CD4-positive, alpha-beta memory T cell (primary cell): Measurements from ENCODE around the gene FXYD5. TPM values are rescaled to one million over a fixed set of nuclear protein-coding genes. Genes with fewer than 3 reads are reported as not detected.
A peak's percentile ranks its signal among the peaks of the same experiment; 100 is the strongest.

ENCODE experiments used
- CTCF ChIA-PET: fragments of 350-600 bp; sonication (Branson Sonifier 250); formaldehyde crosslinking; loops from one replicate; lab custom pipeline; 2021; ENCODE audit warnings: inconsistent platforms; ENCODE audit not compliant: partially characterized antibody; lab: Charles Lee
- POLR2A ChIA-PET: fragments of 350-600 bp; sonication (Branson Sonifier 250); formaldehyde crosslinking; loops from one replicate; lab custom pipeline; 2021; ENCODE audit not compliant: partially characterized antibody; lab: Charles Lee
- DNase-seq, 5 donors: peaks; one replicate each; pipeline versions ENCODE4 v3.0.0 to v3.0.0-alpha.2; 2020 to 2022; ENCODE audit warnings: mixed read lengths in 1 of 5
- H3K27ac ChIP-seq: one replicate; pipeline ENCODE4 v1.7.0; 2013; ENCODE audit warnings: low read depth, low read length
- H3K27me3 ChIP-seq: 2 replicates; pipeline ENCODE4 v1.7.0; 2013; ENCODE audit warnings: mild to moderate bottlenecking, low read length, moderate library complexity; ENCODE audit not compliant: insufficient read depth
- H3K36me3 ChIP-seq: 2 replicates; pipeline ENCODE4 v1.7.0; 2013; ENCODE audit warnings: mild to moderate bottlenecking, low read length, moderate library complexity; ENCODE audit not compliant: insufficient read depth
- H3K4me1 ChIP-seq: 2 replicates; pipeline ENCODE4 v1.7.0; 2013; ENCODE audit warnings: mild to moderate bottlenecking, low read length, moderate library complexity; ENCODE audit not compliant: insufficient read depth
- H3K4me3 ChIP-seq, 2 donors: one replicate each; pipeline ENCODE4 v1.7.0; 2013; ENCODE audit warnings: low read length in 2 of 2, mild to moderate bottlenecking in 1 of 2
- H3K9me3 ChIP-seq, 2 donors: one replicate each; pipeline ENCODE4 v1.7.0; 2013; ENCODE audit warnings: low read length in 2 of 2, control low read depth in 1 of 2; ENCODE audit not compliant: control insufficient read depth in 1 of 2
- H3K27ac Mint-ChIP-seq, 7 donors: one replicate each; pipeline ENCODE4 v1.8.0; 2020 to 2021; ENCODE audit warnings: mixed read lengths in 7 of 7, mild to moderate bottlenecking in 6 of 7, inconsistent platforms in 3 of 7, moderate library complexity in 3 of 7
- H3K27me3 Mint-ChIP-seq, 2 donors: one replicate each; pipeline ENCODE4 v1.8.0; 2020 to 2021; ENCODE audit warnings: mixed read lengths in 2 of 2
- H3K36me3 Mint-ChIP-seq, 2 donors: one replicate each; pipeline ENCODE4 v1.8.0; 2020 to 2021; ENCODE audit warnings: mixed read lengths in 2 of 2, inconsistent platforms in 1 of 2, mild to moderate bottlenecking in 1 of 2
- H3K4me1 Mint-ChIP-seq, 4 donors: one replicate each; pipeline ENCODE4 v1.8.0; 2020 to 2021; ENCODE audit warnings: mixed read lengths in 4 of 4, mild to moderate bottlenecking in 1 of 4
- H3K4me3 Mint-ChIP-seq, 8 donors: one replicate each; pipeline ENCODE4 v1.8.0; 2020 to 2021; ENCODE audit warnings: mixed read lengths in 8 of 8, mild to moderate bottlenecking in 7 of 8, moderate library complexity in 6 of 8, inconsistent platforms in 3 of 8
- H3K9me3 Mint-ChIP-seq, 8 donors: one replicate each; pipeline ENCODE4 v1.8.0; 2020 to 2021; ENCODE audit warnings: mixed read lengths in 8 of 8, mild to moderate bottlenecking in 5 of 8, inconsistent platforms in 3 of 8, moderate library complexity in 1 of 8
- intact Hi-C: fragments of 100-400 bp; cut with micrococcal nuclease; formaldehyde crosslinking; loops from one replicate; pipeline ENCODE4 v1.15.1; 2023
- polyA plus RNA-seq, 2 donors: library from polyadenylated mRNA; unstranded; fragments of 300-500 nt; fragmentation: Illumina TruSeq; gene quantifications; one replicate each; pipeline ENCODE4 v1.2.3, GENCODE V29; 2021
- total RNA-seq, 2 experiments: library from RNA; stranded (reverse); gene quantifications; one replicate each; pipeline ENCODE4 v1.2.3, GENCODE V29; 2021

The FXYD5 gene
- total and polyA plus RNA-seq, 4 experiments from 2014 or later = 452 to 833 (median 479) TPM

DNA sequence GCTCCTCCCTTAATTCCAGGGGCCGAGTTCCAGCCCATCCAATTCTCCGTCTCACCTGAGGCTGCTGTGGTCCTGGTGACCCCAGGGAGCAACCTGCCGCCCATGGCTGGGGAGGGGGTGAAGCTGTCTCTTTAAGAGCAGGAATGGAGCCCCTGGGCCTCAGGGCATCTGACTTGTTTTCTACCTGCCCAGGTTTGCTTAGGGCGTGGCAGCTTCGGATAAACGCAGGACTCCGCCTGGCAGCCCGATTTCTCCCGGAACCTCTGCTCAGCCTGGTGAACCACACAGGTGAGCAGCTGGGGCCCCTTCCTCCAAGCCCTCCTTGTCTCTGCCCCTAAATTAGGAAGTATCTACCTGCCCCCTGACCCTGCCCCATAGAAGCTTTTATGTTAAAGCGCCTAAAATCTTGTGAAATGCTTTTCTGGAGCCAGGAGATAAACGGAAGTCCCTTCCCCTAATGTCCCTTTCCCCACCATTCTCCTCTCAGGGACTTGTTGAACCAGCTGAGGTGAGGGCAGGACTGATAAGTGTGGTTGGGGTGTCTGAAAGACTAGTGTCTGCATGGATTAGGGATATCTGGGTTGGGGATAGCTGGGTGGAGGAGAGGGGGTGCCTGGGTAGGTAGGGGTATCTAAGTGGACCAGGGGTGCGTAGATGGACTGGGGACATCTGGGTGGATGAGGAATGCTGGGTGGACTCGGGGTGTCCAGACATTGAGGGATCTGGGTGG, 38.3 kb upstream of the FXYD5 start:
- H3K4me3 ChIP-seq = no peak overlapping the region
- H3K27me3 ChIP-seq = no peaks in the 10 kb centered on the region
- CTCF ChIA-PET = interaction anchor here (1.3 to 4.8 kb wide), 5 partner anchors 7 to 45 kb away, joined by 3 to 20 read pairs (median 11); partner anchors contain the start of gene LGI4
- no peaks in the 10 kb centered on the region for H3K9me3 ChIP-seq
- POLR2A ChIA-PET = interaction anchor here (1.8 kb wide), 1 partner anchor 25 kb away, joined by 4 read pairs; no protein-coding TSS in a partner anchor
- DNase-seq = no peak
- intact Hi-C loops = no loop called here
- peaks cover 9% of the 10 kb centered on the region for H3K4me1 ChIP-seq
- peaks cover 2 to 9% of the 10 kb centered on the region in 2 donors for H3K27me3 Mint-ChIP-seq
- H3K36me3 ChIP-seq = no peaks in the 10 kb centered on the region
- H3K36me3 Mint-ChIP-seq = no peaks in the 10 kb centered on the region
- H3K27ac Mint-ChIP-seq = no peak overlapping the region
- no peaks in the 10 kb centered on the region for H3K9me3 Mint-ChIP-seq
- H3K4me3 Mint-ChIP-seq = no peak overlapping the region
- peaks cover 4 to 7% (median 5%) of the 10 kb centered on the region in 4 donors for H3K4me1 Mint-ChIP-seq
- H3K27ac ChIP-seq = no peak overlapping the region

GRCh38 chr19:35117116-35117515, 37.4 kb upstream of the FXYD5 start:
- Mint-ChIP-seq H3K27ac (no peak overlapping the region), H3K9me3 (no peaks in the 10 kb centered on the region), H3K4me3 (no peak overlapping the region), H3K36me3 (no peaks in the 10 kb centered on the region), H3K4me1 (peaks cover 4 to 7% (median 5%) of the 10 kb centered on the region in 4 donors), H3K27me3 (peaks cover 2 to 7% of the 10 kb centered on the region in 2 donors)
- ChIA-PET POLR2A (interaction anchor here (1.8 kb wide), 1 partner anchor 24 kb away, joined by 4 read pairs; no protein-coding TSS in a partner anchor), CTCF (interaction anchor here (0.8 to 4.8 kb wide), 4 partner anchors 19 to 100 kb away, joined by 3 to 20 read pairs (median 4); partner anchors contain the start of gene LGI4)
- no peak overlapping the region for H3K27ac ChIP-seq
- peaks cover 9% of the 10 kb centered on the region for H3K4me1 ChIP-seq
- H3K4me3 ChIP-seq = no peak overlapping the region
- no peak for DNase-seq
- H3K36me3 ChIP-seq = no peaks in the 10 kb centered on the region
- no peaks in the 10 kb centered on the region for H3K9me3 ChIP-seq
- no peaks in the 10 kb centered on the region for H3K27me3 ChIP-seq
- intact Hi-C loops = no loop called here

DNA sequence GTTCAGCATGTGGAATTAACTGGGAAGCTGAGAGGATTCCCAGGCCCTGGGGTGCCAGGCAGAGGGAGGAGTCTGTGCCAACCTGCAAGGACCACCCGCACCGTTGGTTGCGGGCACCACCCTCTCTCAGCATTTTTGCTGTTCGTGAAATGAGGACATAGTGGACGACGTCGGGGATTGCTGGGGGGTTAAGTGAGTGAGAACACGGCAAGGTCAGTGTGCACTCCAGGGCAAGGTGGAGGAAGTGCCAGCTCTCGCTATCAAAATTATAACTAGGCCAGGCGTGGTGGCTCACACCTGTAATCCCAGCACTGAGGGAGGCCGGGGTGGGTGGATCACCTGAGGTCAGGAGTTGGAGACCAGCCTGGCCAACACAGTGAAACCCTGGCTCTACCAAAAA, 36.7 kb upstream of the FXYD5 start:
- CTCF ChIA-PET = interaction anchor here (0.8 to 4.8 kb wide), 3 partner anchors 18 to 99 kb away, joined by 3 to 20 read pairs (median 4); partner anchors contain the start of gene LGI4
- POLR2A ChIA-PET = interaction anchor here (1.8 kb wide), 1 partner anchor 23 kb away, joined by 4 read pairs; no protein-coding TSS in a partner anchor
- intact Hi-C loops = no loop called here

DNA sequence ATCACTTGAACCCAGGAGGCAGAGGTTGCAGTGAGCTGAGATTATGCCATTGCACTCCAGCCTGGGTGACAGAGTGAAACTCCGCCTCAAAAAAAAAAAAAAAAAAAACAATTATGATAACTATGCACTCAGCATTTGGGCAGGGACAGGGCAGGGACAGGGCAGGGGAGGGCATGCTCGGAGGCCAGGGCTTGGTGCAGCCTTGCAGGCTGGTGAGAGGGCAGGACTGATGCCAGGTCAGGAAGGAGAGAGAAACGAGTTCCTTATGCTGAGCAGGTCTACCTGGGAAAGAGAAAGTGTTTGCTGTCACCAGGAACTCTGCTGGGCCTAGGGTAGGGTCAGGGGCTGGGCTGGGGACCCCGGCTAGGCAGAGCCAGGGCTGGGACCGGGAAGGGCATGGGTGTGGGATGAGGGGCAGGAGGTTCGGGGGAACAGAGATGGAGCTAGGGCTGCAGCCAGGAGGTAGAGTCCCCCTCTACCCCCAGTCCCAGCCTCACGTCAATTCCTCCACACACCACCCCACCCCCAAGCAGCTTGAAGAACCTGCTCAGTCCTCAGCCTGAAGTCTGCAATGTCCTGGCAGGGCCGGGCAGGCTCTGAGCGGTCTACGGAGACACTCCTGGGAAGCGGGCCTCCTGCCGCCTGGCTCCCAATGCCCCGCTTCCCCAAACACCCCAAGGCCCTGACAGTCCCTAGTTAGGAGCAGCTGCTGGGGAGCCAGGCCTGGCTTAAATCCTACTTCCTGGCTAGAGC, 36.1 kb upstream of the FXYD5 start:
- ChIA-PET POLR2A (no interaction called here), CTCF (interaction anchor here (1.7 to 4.8 kb wide), 2 partner anchors 18 to 23 kb away, joined by 3 to 20 read pairs; partner anchors contain the start of gene LGI4)

More for the DNA sequence above, 36.7 kb upstream of the FXYD5 start:
- Mint-ChIP-seq H3K4me1 (peaks cover 4 to 7% (median 5%) of the 10 kb centered on the region in 4 donors), H3K27me3 (peaks cover 2 to 7% of the 10 kb centered on the region in 2 donors), H3K36me3 (no peaks in the 10 kb centered on the region), H3K4me3 (no peak overlapping the region), H3K27ac (peak overlapping the region in 1 of 7 donors; percentile 42), H3K9me3 (no peaks in the 10 kb centered on the region)
- no peak for DNase-seq
- no peaks in the 10 kb centered on the region for H3K36me3 ChIP-seq
- no peak overlapping the region for H3K4me3 ChIP-seq
- no peak overlapping the region for H3K27ac ChIP-seq
- no peaks in the 10 kb centered on the region for H3K9me3 ChIP-seq
- no peaks in the 10 kb centered on the region for H3K27me3 ChIP-seq
- H3K4me1 ChIP-seq = peaks cover 9% of the 10 kb centered on the region

DNA sequence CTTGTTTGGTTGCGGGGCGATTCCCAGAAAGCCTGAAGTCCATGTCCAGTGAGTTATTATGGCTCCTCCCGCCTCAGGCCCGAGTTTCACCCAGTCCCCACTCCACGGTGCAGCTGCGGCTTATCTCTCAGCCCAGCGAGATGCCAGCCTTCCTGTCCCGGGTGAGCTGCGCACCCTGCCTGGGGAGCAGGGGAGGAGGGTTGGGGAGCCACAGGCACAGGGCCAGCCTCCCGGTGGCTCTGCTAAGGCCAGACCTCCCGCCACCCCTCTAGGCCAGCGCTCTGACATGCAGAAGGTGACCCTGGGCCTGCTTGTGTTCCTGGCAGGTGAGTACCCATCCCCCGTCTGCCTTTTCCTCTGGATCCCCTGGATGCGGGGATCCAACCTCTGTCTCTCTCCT, 35.4 kb upstream of the FXYD5 start:
- no peaks in the 10 kb centered on the region for H3K9me3 ChIP-seq
- H3K27ac ChIP-seq = no peak overlapping the region
- Mint-ChIP-seq H3K27ac (no peak overlapping the region), H3K36me3 (no peaks in the 10 kb centered on the region), H3K4me1 (peaks cover 6 to 13% (median 9%) of the 10 kb centered on the region in 4 donors), H3K27me3 (peaks cover 2 to 7% of the 10 kb centered on the region in 2 donors), H3K4me3 (no peak overlapping the region), H3K9me3 (no peaks in the 10 kb centered on the region)
- H3K4me3 ChIP-seq = no peak overlapping the region
- POLR2A ChIA-PET = no interaction called here
- no peak for DNase-seq
- H3K36me3 ChIP-seq = no peaks in the 10 kb centered on the region
- intact Hi-C loops = no loop called here
- H3K27me3 ChIP-seq = no peaks in the 10 kb centered on the region
- CTCF ChIA-PET = interaction anchor here (1.7 kb wide), 1 partner anchor 23 kb away, joined by 3 read pairs; no protein-coding TSS in a partner anchor
- peaks cover 13% of the 10 kb centered on the region for H3K4me1 ChIP-seq

More for the DNA sequence above, 36.1 kb upstream of the FXYD5 start:
- H3K27me3 Mint-ChIP-seq = peaks cover 2 to 7% of the 10 kb centered on the region in 2 donors
- H3K27ac Mint-ChIP-seq = peak overlapping the region in 1 of 7 donors; percentile 52
- intact Hi-C loops = no loop called here
- H3K4me1 Mint-ChIP-seq = peaks cover 4 to 7% (median 5%) of the 10 kb centered on the region in 4 donors
- no peaks in the 10 kb centered on the region for H3K36me3 ChIP-seq
- H3K27me3 ChIP-seq = no peaks in the 10 kb centered on the region
- H3K36me3 Mint-ChIP-seq = no peaks in the 10 kb centered on the region
- H3K27ac ChIP-seq = no peak overlapping the region
- no peak overlapping the region for H3K4me3 Mint-ChIP-seq
- DNase-seq = no peak
- no peaks in the 10 kb centered on the region for H3K9me3 Mint-ChIP-seq
- H3K4me1 ChIP-seq = peaks cover 9% of the 10 kb centered on the region
- no peak overlapping the region for H3K4me3 ChIP-seq
- H3K9me3 ChIP-seq = no peaks in the 10 kb centered on the region

- H3K36me3 Mint-ChIP-seq = no peaks in the 10 kb centered on the region
- POLR2A ChIA-PET = interaction anchor here (0.6 kb wide), 1 partner anchor 818 kb away, joined by 5 read pairs; no protein-coding TSS in a partner anchor
- no peak overlapping the region for H3K4me3 ChIP-seq
- no peaks in the 10 kb centered on the region for H3K9me3 ChIP-seq
- no peaks in the 10 kb centered on the region for H3K9me3 Mint-ChIP-seq
- intact Hi-C loops = no loop called here
- peaks cover 2 to 4% of the 10 kb centered on the region in 2 donors for H3K27me3 Mint-ChIP-seq
- no peak for DNase-seq
- no peak overlapping the region for H3K4me3 Mint-ChIP-seq
- H3K36me3 ChIP-seq = no peaks in the 10 kb centered on the region
- CTCF ChIA-PET = interaction anchor here (1.7 kb wide), 1 partner anchor 22 kb away, joined by 3 read pairs; no protein-coding TSS in a partner anchor
- H3K27ac Mint-ChIP-seq = peak overlapping the region in 1 of 7 donors; percentile 79
- H3K27me3 ChIP-seq = no peaks in the 10 kb centered on the region
- no peak overlapping the region for H3K27ac ChIP-seq
- H3K4me1 Mint-ChIP-seq = peaks cover 8 to 15% (median 11%) of the 10 kb centered on the region in 4 donors
- peaks cover 13% of the 10 kb centered on the region for H3K4me1 ChIP-seq
Measured at GRCh38 chr19:35119578-35120155, 34.9 kb upstream of the FXYD5 start.
